ENCODE measurements around the gene SLC38A10. TPM values are rescaled to one million over a fixed set of nuclear protein-coding genes. Genes with fewer than 3 reads are reported as not detected.
A peak's percentile ranks its signal among the peaks of the same experiment; 100 is the strongest.

SLC38A10 gene
- total RNA-seq = 10 to 100 TPM; 46.2 to 63.4 TPM

GRCh38 chr17:81295031-81295675, at the start of gene SLC38A10:
Gene SLC38A10, minus strand, starts transcription at chr17:81295307. Its CDS starts 386 bp downstream, at chr17:81294921.
- H3K27ac ChIP-seq = peak within 1 kb of the TSS; percentile 97
- DNase-seq (ENCODE audit: low spot score) = peak; percentile 91
- H3K27me3 ChIP-seq = no peaks in the 10 kb centered on the region
- no peaks in the 10 kb centered on the region for H3K36me3 ChIP-seq
- peak within 1 kb of the TSS; percentile 77 to 85 for H3K4me3 ChIP-seq
- TF ChIP-seq CTCF (IDR thresholded peaks at IDR 0.05) = peak in 1 of 2 donors; percentile 64
- H3K4me1 ChIP-seq = peaks cover 0 to 41% of the 10 kb centered on the region in 2 donors
- H3K9me3 ChIP-seq = no peaks in the 10 kb centered on the region

GRCh38 chr17:81342269-81343070, 47.4 kb upstream of the SLC38A10 start:
- Histone ChIP-seq H3K4me1 (peaks cover 0 to 70% of the 10 kb centered on the region in 2 donors), H3K27ac (peak overlapping the region; percentile 91 to 96), H3K27me3 (no peaks in the 10 kb centered on the region), H3K4me3 (peak overlapping the region; percentile 73 to 78), H3K36me3 (no peaks in the 10 kb centered on the region), H3K9me3 (no peaks in the 10 kb centered on the region)
- no peak for DNase-seq (ENCODE audit: low spot score)
- no peak for TF ChIP-seq CTCF (IDR thresholded peaks at IDR 0.05)

DNA sequence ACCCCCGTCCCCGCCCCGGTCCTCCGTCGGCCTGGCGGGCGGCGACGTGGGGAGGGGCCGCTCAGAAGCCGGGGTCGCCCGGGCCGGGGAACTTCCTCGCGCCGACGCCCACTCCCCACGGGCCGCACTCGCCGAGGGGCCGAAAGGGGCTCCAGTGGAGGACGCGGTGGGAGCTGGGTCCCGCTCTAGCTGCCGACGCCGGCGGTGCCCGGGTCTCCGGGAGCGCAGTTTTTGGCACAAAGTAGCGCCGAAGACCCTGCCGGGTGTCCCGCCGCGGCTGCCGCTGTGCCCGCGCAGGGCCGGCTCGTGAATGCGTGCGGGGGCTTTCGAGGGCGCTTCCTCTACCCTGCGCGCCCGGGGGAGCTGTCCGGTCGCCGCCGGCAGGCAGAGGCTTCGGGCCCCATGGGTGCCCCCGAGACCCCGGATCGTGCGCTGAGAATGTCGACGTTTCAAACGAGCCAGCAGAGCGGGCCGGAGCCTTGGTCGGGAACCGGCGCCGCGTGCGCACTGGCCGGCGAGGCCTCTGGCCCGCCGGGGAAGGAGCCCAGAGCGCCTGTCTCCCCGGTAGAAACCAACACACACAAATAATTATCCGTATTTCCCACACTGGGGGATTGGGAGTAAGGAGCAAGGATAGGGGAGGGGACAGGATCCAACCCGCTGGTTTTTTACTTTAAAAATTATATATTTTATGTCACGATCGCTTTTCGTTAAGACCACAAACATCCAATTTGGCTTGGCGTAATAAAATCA, 46.6 kb upstream of the SLC38A10 start:
- Histone ChIP-seq H3K4me1 (peaks cover 0 to 72% of the 10 kb centered on the region in 2 donors), H3K27me3 (no peaks in the 10 kb centered on the region), H3K9me3 (no peaks in the 10 kb centered on the region), H3K36me3 (no peaks in the 10 kb centered on the region), H3K4me3 (peak overlapping the region; percentile 73 to 78), H3K27ac (peak overlapping the region; percentile 91 to 96)
- TF ChIP-seq CTCF (IDR thresholded peaks at IDR 0.05) = no peak
- no peak for DNase-seq (ENCODE audit: low spot score)

DNA sequence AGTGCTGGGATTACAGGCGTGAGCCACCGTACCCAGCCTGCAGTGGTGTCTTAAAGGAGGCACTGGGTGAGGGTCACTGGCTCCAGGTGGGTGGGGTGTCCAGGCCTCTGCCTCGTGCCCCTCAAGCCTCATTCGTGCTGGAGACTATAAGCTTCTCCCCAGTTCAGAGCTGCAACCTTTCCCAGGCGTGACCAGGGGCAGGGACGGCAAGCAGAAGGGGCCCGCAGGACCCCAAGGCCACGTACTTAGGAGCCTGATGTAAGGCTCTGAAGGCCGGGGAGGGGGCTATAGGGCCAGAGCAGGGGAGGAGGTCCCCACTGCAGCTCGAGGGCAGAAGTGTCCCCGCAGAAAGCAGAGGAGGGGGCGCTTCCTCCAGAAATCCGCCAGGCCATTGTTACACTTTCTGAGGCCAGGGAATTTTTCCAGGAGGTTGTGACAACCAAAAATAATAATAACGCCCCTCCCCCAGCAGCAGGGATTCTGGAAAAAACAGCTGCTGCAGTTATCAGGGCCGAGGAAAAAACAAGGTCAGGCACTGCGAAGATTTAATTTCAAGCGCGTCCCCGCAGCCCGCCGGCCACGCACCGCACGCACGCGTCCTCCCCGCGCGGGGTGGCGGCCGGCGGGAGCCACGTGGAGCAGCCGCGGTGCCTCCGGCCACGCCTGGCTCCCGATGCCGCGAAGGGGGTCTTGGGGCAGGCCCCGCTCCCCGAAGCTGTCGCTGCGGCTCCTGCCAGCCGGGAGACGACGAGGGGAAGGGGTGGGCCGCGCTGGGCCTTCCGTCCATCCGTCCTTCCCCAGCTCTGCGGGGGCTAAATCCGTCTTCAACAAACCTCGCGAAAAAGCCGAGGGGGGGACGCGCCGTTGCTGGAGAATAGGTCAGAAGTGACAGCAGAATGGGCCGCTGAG, 45.8 kb upstream of the SLC38A10 start:
- Histone ChIP-seq H3K4me3 (peak overlapping the region; percentile 73 to 78), H3K9me3 (no peaks in the 10 kb centered on the region), H3K27me3 (no peaks in the 10 kb centered on the region), H3K27ac (peak overlapping the region; percentile 91 to 96), H3K4me1 (peaks cover 0 to 69% of the 10 kb centered on the region in 2 donors), H3K36me3 (no peaks in the 10 kb centered on the region)
- TF ChIP-seq CTCF (IDR thresholded peaks at IDR 0.05) = no peak
- DNase-seq (ENCODE audit: low spot score) = no peak
